Measurements from ENCODE around the gene SHANK3.
"Not testable (repeated sequence)": the region's sequence is repeated elsewhere in the genome, so short reads cannot be mapped to it uniquely, and the experiment has no call there.

The SHANK3 gene

DNA sequence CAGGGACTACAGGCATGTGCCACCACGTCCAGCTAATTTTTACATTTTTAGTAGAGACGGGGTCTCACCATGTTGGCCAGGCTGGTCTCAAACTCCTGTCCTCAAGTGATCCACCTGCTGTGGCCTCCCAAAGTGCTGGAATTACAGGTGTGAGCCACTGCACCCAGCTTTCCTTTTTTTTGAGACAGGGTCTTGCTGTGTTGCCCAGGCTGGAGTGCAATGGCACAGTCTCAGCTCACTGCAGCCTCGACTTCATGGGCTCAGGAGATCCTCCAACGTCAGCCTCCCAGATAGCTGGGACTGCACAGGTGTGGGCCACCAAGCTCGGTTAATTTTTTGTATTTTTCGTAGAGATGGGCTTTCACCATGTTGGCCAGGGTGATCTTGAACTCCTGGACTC is 18.0 kb upstream of the SHANK3 start:
- DNase-seq: not testable (repeated sequence)

DNA sequence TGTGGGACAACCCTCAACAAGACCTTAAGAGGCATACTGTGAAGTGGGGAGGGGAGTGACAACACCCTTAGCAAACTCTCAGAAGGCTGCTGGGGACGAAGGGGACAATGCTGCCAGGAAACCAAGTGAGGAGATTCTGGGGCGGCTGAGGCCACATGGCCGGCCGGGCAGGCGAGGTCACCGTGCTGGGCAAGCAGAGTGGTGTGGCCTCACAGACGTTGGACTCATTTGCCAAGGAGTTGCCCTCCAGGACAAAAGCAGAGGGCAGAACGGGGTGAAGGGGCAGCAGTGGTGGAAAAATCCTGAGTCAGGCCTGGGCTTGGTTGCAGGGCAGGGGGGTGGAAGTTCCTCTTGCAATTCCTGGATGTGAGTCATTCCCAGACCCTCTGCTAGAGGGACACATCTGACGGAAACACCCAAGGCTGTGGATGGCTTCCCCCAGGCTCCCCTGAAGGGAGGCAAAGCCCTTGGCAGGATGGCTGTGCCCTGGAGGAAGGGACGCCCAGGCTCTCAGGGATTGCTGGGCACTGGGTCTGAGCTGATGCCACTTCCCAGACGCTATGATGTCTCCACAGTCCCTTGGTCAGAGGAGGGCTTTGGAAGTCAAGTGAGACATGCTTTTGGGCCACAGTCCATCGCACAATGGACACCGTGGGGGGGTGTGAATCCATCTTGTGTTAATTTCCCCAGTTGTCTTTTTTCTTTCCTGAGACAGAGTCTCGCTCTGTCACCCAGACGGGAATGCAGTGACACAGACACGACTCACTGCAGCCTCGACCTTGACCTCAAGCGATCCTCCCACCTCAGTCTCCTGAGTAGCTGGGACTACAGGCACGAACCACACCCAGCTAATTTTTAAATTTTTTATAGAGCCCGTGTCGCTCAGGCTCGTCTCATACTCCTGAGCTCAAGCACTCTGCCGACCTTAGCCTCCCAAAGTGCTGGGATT is 16.2 kb upstream of the SHANK3 start:
- DNase-seq: no peak

DNA sequence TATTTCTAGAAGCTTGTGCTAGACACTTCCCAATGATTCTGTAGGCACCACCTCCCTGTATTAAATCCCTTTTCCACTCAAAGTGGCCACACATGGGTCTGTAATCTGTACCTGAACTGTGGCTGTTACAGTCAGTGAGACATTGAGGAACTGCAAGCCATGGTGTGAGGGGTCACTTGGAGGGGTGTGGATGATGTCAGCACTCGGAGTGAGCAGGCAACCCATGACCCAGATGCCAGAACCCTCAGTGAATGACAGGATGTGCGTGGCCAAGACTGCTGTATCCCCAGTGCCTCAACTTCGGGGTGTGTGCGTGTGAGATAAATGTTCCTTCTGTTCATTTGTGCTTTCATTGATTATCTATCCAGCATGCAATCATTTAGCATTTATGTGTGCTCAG is 14.7 kb upstream of the SHANK3 start:
- DNase-seq: no peak

DNA sequence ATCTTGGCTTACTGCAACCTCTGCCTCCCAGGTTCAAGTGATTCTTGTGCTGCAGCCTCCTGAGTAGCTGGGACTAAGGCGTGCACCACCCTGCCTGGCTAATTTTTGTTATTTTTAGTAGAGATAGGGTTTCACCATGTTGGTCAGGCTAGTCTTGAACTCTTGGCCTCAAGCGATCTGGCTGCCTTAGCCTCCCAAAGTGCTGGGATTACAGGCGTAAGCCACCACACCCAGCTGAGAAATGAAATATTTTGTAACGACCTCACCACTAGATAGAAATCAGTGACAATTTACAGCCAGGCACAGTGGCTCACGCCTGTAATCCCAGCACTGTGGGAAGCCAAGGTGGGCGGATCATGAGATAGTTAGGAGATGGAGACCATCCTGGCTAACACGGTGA is 12.9 kb upstream of the SHANK3 start:
- DNase-seq: not testable (repeated sequence)

DNA sequence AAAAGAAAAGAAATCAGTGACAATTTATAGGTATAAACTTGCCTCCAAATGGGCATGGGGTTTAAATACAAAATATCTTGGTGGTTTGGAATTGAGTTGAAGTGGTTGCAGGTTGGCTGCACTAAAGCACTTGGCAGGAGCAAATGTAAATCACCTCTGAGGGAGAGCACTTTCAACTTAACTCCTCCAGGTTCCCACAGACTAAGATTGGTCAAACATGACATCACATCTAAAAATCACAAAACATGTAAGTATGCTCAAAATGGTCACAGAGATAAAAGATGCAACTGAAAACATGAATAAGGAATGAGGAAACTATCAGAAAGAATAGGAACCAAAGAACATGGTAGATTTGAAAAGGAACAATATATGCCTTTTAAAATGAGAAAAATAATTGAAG is 12.3 kb upstream of the SHANK3 start:
- no peak for DNase-seq

DNA sequence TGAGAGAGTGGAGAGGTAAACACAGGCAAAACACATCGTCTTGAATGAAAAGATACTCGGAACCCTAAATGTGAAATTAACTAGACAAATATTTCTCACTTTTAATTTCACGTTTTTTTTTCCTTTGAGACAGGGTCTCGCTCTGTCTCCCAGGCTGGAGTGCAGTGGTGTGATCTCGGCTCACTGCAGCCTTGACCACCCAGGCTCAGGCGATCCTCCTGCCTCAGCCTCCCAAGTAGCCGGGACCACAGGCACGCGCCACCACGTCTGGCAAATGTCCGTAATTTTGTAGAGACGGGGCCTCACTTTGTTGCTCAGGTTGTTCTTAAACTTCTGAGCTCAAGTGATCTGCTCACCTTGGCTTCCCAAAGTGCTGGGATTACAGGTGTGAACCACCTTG is 7.4 kb upstream of the SHANK3 start:
- DNase-seq: no peak

DNA sequence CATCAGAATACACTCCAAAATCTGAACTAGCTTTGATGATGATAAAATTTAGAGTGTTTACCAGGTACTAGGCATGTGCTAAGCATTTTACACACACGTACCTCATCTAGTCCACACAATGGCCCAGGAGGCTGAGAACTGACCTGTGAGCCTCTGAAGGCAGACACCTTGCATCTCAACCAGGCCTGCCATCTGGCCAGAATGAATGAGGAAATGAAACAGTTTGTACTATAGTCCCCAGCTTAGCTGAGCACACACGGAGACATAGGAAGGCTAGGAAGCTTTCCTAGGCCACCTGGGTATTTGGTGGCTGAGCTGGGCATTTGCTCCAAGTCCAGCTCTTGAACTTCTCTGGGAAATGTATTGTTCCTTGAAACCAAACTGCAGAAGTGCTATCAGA is 6.9 kb upstream of the SHANK3 start:
- no peak for DNase-seq

DNA sequence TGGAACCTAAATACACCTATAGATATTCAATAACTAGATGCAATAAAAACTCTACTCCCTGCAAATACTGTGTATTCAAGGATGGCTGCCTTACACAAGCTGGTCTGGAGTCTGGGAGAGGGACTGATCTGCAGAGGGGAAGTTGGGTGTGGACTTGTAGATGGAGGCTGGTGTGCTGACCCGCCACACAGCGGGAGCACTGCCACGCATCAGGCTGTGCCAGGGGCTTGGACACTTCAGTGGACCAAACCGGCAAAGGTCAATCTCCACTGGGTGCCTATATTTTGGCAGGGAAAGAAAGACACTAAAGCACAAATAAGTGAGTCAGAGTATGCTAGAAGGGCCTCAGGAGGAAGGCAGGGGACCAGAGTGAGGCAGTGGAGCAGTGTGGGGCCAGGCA is 2.1 kb upstream of the SHANK3 start:
- DNase-seq: no peak

DNA sequence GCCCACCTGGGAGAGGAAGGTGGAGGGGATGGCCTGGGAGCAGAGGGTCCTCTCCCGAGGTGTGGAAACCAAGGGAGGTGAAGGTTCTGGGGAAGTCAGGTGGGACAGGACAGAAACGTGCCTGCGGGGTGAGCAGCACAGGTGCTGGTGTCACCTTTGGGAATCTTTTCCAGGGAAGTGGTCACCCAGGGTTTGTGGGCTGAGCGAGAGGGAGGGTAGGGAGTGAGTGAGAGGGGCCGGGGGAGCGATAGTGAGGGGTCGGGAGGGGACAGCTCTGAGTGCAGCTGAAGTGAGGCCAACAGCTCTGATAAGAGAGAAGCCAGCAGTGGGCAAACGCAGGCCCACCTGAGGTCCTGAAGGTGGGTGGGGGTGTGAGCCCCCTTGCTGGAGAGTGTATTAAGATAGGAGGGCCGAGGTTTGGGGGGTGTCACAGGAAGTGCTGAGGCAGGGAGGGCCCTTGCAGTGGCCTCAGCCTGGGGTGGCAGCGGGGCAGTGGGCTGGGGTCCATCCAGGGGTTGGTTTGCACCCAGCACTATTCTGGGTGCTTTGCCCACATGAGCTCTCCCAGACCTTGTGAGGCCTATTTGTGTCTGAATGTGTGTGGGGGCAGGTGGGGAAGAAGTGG is 1.6 kb upstream of the SHANK3 start:
- no peak for DNase-seq

DNA sequence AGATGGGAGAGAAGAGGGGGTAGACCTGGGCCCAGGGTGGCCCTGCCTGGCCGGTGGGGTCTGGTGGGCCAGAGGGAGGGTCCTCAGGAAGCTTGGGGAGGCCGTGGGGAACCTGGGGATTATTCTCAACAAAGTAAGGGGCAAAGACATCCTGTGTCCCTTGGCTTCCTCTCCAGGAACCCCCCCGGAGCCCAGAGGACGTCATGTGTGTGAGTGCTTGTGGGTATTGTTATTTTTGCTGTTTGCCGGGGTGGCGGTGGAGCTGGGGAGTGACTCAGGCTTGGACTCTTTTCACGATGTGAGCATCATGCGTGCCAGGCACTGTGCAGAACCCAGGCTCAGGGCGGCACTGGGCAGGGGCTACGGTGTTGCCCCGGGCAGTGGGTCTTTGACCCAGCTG is 982 bp upstream of the SHANK3 start:
- no peak for DNase-seq

DNA sequence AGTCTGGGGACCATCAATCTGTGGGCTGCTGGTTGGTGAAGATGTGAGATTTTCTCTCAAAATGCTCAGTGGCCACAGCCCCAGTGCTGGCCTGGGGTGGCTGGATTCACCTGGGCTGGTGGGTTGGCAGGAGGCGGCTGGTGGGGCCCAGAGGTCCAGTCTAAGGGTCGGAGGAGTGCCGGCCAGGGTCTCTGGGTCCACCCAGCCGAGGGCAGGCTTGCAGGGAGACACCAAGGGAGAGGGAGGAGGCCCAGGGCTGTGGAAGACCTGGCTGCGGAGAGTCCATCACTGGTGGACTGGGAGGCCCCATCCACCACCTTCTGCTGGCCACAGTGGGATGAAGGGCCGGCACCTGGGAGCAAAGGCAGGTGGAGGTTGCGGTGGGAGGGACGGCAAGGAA is 582 bp upstream of the SHANK3 start:
- DNase-seq: no peak

DNA sequence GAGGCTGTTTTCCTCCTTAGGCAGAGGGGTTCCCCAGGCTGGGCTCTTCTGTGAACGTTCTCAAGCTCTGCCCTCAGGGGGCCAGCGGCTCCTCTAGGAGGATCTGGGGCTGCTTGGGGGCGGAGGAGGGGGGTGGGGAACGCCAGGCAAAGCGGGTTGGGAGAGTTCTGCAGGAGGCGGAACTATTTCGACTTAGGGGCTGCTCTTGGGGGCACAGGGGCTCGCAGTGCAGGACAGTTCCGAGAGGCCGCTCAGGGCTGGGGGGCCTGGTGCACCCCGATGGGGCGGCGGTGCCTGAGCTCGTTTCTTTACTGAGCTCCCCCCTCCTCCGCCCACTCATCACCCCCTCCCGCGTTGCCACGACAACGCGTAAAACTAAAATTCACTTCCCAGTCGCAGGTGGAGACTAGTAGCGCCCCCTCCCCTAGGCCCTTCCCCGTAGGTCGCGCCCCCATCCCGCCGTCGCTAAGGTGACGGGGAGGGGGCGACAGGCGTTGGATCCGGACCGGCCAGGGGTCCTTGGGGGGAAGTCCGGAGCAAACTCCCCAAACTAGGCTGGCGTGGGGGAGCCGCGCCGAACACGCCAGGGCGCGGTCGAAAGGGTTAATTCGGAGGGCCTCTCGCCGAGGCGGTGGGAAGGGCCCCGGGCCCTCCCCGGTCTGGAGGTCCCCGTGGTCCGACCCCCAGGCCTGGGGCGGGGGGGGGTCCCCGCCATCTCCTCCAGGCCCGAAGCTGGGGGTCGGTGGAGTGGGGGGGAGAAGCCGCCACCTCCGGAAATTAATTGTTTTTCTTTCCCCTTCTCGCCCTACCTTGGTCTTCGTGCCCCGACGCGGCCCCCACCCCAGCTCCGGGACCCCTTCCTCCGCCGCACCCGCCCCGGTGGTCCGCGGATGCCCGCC is 857 bp downstream of the SHANK3 start:
- DNase-seq: no peak

DNA sequence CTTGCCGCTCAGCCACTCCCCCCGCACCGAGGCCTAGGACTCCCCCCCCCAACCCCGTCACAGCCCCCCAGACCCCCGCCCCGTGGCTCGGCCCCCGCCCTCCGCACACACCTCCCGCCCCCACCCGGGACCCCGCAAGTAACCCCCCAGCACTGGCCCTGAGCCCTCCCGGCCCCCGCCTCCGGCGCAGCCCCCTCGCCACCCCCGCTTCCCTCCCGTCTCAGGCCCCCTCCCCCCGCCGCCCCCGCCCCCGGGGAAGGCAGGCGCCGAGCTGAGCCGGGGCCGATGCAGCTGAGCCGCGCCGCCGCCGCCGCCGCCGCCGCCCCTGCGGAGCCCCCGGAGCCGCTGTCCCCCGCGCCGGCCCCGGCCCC is 1.5 kb downstream of the SHANK3 start:
- no peak for DNase-seq

DNA sequence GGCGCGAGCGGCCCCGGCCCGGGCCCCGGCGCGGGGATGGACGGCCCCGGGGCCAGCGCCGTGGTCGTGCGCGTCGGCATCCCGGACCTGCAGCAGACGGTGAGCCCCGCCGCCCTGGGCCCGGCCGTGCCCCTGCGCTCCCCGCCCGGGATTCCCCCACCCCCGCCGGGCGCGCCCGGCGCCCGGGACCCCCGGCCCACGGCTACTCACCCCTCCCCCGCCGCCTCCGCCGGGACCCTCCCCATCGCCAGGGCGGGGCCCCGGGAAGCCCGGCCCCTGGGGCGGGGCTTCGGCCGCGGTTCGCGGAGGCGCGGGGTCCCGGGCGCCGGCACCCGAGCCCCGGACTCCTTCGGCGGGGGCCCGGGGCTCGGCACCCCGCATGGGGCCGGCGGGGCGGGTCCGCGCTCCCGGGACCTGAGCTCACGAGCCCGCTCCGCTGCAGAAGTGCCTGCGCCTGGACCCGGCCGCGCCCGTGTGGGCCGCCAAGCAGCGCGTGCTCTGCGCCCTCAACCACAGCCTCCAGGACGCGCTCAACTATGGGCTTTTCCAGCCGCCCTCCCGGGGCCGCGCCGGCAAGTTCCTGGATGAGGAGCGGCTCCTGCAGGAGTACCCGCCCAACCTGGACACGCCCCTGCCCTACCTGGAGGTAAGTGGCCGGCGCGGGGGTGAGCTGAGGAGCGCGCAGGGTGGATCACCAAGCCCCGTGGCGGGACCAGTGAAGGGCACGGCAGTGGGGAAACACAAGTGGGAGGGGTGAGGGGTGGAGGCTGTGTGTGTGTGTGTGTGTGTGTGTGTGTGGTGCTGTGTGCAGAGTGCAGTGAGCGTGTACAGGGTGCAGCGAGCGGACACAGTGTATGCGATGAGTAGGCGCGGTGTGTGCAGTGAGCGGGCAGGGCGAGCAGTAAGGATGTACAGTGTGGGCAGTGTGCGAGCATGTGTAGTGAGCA is 2.3 kb downstream of the SHANK3 start:
- DNase-seq: no peak

DNA sequence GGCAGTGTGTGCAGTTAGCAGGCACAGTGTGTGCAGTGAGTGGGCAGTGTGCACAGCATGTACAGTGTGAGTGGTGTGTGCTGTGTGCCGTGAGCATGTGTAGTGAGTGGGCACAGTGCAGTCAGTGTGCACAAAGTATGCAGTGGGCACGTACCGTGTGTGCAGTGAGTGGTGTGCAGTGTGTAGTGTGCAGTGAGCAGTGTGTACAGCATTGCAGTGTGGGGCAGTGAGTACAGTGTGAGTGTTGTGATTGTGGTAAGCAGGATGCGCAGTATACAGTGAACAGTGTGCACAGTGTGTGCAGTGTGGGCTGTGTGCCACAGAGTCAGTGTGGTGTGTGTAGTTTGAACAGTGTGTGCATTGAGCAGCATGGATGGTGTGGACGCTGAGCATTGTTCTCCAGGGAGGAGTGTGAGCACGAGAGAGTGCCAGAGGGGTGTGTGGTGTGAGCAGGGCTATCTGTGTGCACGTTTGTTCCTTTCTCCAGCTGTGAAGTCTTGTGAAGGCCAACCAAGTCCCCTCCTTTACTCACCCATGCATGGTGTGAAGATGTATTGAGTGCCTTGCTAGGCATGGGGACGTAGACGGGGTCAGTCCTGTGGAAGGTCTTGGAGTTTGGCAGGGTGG is 3.0 kb downstream of the SHANK3 start:
- DNase-seq: no peak

DNA sequence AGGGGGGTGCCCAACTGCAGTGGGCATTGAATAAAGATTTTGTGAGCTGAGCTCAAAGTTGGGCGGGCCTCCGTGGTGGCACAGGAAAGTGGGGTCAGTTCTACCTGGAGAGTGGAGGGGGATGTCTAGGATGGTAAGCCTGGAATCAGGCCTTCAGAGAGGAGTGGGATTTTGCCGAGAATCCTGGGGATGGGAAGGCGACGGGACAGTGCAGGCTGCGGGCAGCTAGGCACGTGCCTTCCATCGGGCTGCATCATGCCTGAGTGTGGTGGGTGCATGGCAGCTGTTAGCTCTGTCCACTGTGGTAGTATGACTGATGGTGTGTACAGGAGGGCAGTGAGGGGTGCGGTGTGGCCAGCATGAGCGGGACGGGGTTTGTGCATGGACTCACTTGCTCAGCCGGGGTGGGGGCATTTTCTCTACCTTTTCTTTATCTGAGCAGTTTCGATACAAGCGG is 3.6 kb downstream of the SHANK3 start:
- no peak for DNase-seq

DNA sequence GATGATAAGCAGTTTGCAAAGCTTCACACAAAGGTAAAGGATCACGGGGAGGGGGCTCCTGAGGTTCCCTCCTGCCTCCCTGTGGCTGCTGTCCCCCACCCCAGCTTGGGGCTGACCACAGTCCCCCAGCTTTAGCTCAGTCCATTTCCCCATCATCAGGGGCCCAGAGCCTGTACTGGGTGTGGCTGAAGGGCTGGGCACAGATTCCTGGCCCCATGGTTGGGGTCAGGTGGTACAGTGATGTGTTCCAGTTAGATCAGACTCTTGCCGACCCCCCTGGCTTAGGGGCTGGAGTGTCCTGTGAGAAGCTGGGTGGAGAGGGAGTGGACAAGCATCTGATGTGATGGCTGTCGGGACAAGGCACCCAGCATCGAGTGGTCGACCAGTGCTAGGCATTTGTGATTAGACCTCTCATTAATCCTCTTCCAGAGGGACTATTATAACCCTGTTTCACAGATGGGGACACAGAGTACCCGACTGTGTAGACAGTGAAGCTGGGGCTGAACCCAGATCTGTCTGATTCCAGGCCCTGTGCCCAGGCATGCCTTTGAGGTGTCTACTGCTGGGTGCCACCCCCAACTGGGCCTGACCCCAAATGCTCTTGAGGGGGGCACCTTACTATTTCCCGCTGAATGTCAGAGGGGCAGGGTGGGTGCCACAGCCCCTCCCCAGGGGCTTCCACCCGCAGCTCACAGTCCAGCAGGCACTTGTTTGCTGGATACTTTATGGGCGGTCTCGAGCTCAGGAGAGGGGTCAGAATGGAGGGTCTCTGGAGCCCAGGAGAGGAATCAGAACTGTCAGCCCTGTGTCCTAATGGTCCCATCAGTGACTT is 4.3 kb downstream of the SHANK3 start:
- no peak for DNase-seq

DNA sequence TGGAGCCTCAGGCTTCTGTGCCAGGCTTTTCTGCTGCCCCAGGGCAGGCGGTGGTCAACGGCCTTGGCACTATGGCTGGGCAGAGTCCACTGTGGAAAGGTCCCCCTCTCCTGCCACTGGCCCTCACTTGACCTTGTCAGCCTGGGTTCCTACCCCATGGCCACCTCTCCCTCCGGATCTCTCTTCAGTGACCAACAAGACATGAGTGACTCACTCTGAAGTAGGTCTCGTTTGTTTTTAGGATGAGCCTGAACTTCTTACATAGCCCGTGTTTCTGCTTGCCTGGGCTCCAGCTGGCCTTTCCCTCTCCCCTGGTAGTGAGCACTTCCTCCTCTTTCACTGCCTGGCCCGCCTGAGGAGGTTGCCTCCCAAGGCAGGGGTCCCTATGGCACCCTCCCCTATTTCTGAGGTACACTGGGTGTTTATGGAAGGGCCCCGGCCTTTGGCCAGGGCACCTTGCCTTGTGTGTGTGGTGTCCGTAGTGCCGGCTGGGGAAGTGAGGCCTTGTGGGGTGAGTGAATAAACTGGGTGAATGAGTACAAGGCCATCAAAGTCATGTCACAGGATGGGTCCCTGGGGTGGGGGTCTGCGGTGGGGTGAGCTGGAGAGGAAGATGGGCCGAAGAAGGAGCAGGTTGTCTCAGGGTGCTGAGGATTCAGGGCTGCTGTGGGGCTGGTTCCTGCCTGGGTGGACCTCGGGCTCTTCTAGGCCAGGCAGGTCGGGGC is 5.0 kb downstream of the SHANK3 start:
- DNase-seq: no peak

DNA sequence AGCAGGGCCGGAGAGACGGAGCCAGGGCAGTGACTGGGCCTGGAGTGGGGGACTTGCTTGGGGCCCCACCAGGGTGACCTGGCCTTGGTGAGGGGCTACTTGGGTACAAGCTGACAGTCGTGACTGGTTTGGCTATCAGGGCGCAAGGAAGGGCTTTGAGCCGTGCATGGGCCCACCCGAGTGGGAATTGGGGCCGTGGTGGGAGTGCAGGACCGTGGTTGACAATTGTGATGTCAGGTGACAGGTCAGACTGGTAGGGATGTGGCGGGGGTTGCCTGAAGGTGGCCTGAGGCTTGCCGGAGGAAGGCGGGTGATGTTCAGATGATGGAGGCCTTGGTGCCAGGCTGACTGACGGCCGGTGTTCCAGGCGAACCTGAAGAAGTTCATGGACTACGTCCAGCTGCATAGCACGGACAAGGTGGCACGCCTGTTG is 5.6 kb downstream of the SHANK3 start:
- DNase-seq: no peak

All from NCI-H524 treated with DMSO at 0.1 percent for 48 hours (cell line).